Colonic mucosa (tissue), 4 donors: Measurements from ENCODE around the gene SBK1. TPM values are rescaled to one million over a fixed set of nuclear protein-coding genes. Genes with fewer than 3 reads are reported as not detected.

Experiments used
- DNase-seq: peaks from one replicate; pipeline ENCODE4 v3.0.0-alpha.2; 2020
- H3K27ac ChIP-seq: fragments of 200-600 bp; one replicate; pipeline ENCODE4 v1.8.0; 2021
- H3K27me3 ChIP-seq: fragments of 200-600 bp; one replicate; pipeline ENCODE4 v1.8.0; 2021
- H3K36me3 ChIP-seq: fragments of 200-600 bp; one replicate; pipeline ENCODE4 v1.8.0; 2021
- H3K4me1 ChIP-seq: fragments of 200-600 bp; one replicate; pipeline ENCODE4 v1.8.0; 2021; ENCODE audit warnings: mild to moderate bottlenecking
- H3K4me3 ChIP-seq: fragments of 200-600 bp; one replicate; pipeline ENCODE4 v1.8.0; 2021
- H3K9ac ChIP-seq, 2 donors: one replicate each; pipeline ENCODE4 v1.7.0; 2013; ENCODE audit warnings: control low read depth in 2 of 2, low read depth in 2 of 2, low read length in 2 of 2
- H3K9me3 ChIP-seq: fragments of 200-600 bp; one replicate; pipeline ENCODE4 v1.8.0; 2021
- CTCF ChIP-seq: fragments of 200-600 bp; IDR thresholded peaks from one replicate; pipeline ENCODE4 v1.8.0; 2022; ENCODE audit warnings: antibody characterized with exemption, mild to moderate bottlenecking
- intact Hi-C: fragments of 100-400 bp; cut with DNase I; formaldehyde crosslinking; loops from one replicate; pipeline ENCODE4 v1.14.1; 2022
- total RNA-seq, 2 donors: library from RNA; stranded (reverse); fragmentation: NEBNext Ultra II Directional in 1 of 2; extraction: Animal tissue kit (Norgen Biotek cat#: 25700) in 1 of 2; gene quantifications; one replicate each; pipeline ENCODE4 v1.2.1, GENCODE V29; 2021
- donor health status: healthy.
- donor health status: DM: no; HTN: no; CAD: no.
- donor health status: DM: no; HTN: no; CAD: no.

Gene SBK1
- total RNA-seq, 2 donors from 2014 or later, result 1.0 to 1.4 TPM

- TF ChIP-seq CTCF, result no peak
These were observed 16.7 kb downstream of the SBK1 start for GRCh38 chr16:28308794-28309584.

DNA sequence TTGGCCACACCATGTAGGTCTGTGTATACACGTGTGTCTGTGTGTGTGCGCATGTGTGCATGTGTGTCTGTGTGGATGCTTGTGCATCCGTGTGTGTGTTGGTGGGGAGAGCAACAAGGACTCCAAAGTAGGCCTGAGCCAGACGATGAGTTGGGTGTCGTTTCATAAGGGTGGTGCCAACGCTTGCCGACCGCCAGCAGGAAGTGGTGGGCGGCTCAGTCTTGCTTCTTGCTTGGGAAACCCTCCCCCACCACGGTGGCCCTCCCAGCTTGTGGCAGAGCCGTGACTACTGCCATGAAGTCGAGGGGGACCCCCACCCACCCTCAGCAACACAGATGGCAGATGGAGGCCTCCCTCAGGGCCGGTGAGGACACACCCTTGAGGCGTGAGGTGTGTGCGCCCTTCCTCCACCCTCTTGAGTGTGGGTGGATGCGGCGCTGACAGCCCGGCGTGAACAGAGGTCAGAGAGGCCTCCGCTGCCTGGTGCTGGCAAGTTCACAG, 17.5 kb downstream of the SBK1 start:
- Histone ChIP-seq H3K27ac (no peak overlapping the region), H3K4me3 (no peak overlapping the region), H3K9ac (no peak overlapping the region), H3K4me1 (no peaks in the 10 kb centered on the region), H3K9me3 (no peaks in the 10 kb centered on the region), H3K36me3 (no peaks in the 10 kb centered on the region), H3K27me3 (no peaks in the 10 kb centered on the region)
- no peak for DNase-seq
- TF ChIP-seq CTCF, result no peak
- intact Hi-C loops, result no loop called here

More at GRCh38 chr16:28308794-28309584, 16.7 kb downstream of the SBK1 start:
- no peak overlapping the region for H3K4me3 ChIP-seq
- H3K9ac ChIP-seq, result no peak overlapping the region
- H3K27ac ChIP-seq, result no peak overlapping the region
- DNase-seq, result no peak
- intact Hi-C loops, result no loop called here
- H3K9me3 ChIP-seq, result no peaks in the 10 kb centered on the region
- no peaks in the 10 kb centered on the region for H3K4me1 ChIP-seq
- H3K27me3 ChIP-seq, result no peaks in the 10 kb centered on the region
- no peaks in the 10 kb centered on the region for H3K36me3 ChIP-seq

- no peak for DNase-seq
- H3K27me3 ChIP-seq, result no peaks in the 10 kb centered on the region
- intact Hi-C loops, result no loop called here
These were observed 18.5 kb downstream of the SBK1 start for GRCh38 chr16:28310796-28311195.

DNA sequence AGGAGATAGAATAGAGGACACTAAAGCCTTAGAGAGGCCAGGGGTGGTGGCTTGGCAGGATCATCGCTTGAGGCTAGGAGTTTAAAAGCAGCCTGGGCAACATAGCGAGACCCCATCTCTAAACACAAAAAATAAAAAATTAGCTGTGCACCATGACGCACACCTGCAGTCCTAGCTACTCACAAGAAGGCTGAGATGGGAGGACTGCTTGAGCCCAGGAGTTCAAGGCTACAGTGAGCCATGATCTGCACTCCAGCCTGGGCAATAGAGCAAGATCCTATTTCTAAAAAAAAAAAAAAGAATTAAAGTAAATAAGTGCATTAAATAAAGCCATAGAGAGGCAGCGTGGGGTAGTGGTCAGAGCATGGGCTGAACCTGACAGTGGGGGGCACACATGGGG, 19.1 kb downstream of the SBK1 start:
- DNase-seq, result no peak
- intact Hi-C loops, result no loop called here
- Histone ChIP-seq H3K4me1 (no peaks in the 10 kb centered on the region), H3K4me3 (no peak overlapping the region), H3K9me3 (no peaks in the 10 kb centered on the region), H3K36me3 (no peaks in the 10 kb centered on the region), H3K9ac (no peak overlapping the region), H3K27ac (no peak overlapping the region), H3K27me3 (no peaks in the 10 kb centered on the region)
- TF ChIP-seq CTCF, result no peak

More at GRCh38 chr16:28310796-28311195, 18.5 kb downstream of the SBK1 start:
- no peak overlapping the region for H3K4me3 ChIP-seq
- no peaks in the 10 kb centered on the region for H3K36me3 ChIP-seq
- H3K27ac ChIP-seq, result no peak overlapping the region
- H3K4me1 ChIP-seq, result no peaks in the 10 kb centered on the region
- no peak for TF ChIP-seq CTCF
- H3K9ac ChIP-seq, result no peak overlapping the region
- no peaks in the 10 kb centered on the region for H3K9me3 ChIP-seq

DNA sequence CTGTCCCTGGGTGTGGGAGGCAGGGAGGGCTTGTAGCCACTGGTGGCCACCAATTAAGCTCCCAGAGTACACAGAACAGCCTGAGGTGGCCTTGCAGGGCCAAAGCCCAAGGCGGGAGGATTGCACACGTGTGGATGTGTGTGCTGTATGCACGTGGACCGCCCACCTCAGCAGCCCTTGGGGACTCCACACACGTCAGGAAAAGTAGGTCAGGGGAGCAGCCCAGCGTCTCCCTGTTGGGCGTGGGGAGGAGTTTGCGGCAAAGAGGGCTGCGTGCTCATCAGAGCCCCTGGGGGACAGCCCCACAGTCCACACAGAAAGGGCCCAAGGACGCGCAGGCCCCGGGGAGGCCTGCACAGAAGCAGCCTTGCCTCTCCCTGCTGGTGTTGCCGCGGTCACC, 19.6 kb downstream of the SBK1 start:
- DNase-seq, result no peak
- no peak overlapping the region for H3K4me3 ChIP-seq
- no peaks in the 10 kb centered on the region for H3K4me1 ChIP-seq
- H3K9ac ChIP-seq, result no peak overlapping the region
- intact Hi-C loops, result no loop called here
- no peaks in the 10 kb centered on the region for H3K9me3 ChIP-seq
- no peak for TF ChIP-seq CTCF
- H3K27me3 ChIP-seq, result no peaks in the 10 kb centered on the region
- no peaks in the 10 kb centered on the region for H3K36me3 ChIP-seq
- H3K27ac ChIP-seq, result no peak overlapping the region
